HUES6 (cell line): ENCODE measurements around the gene TRIP10.
"Not testable (repeated sequence)": the region's sequence is repeated elsewhere in the genome, so short reads cannot be mapped to it uniquely, and the experiment has no call there.

Experiments
- H3K27ac ChIP-seq: 2 replicates; pipeline ENCODE4 v1.7.0; 2013; ENCODE audit warnings: low read depth, mild to moderate bottlenecking, low read length, inconsistent platforms
- H3K27me3 ChIP-seq: 2 replicates; pipeline ENCODE4 v1.6.1; 2013; ENCODE audit warnings: low read length; ENCODE audit not compliant: control insufficient read depth, insufficient read depth
- H3K36me3 ChIP-seq: 2 replicates; pipeline ENCODE4 v1.6.1; 2013; ENCODE audit warnings: low read length; ENCODE audit not compliant: control insufficient read depth, insufficient read depth
- H3K4me1 ChIP-seq: 2 replicates; pipeline ENCODE4 v1.6.1; 2013; ENCODE audit warnings: low read length; ENCODE audit not compliant: control insufficient read depth, insufficient read depth
- H3K4me3 ChIP-seq: 2 replicates; pipeline ENCODE4 v1.5.1; 2013; ENCODE audit warnings: low read depth, low read length
- H3K9ac ChIP-seq: one replicate; pipeline ENCODE4 v1.6.1; 2013; ENCODE audit warnings: mild to moderate bottlenecking, low read length
- H3K9me3 ChIP-seq: 2 replicates; pipeline ENCODE4 v1.6.1; 2013; ENCODE audit warnings: low read depth, low read length; ENCODE audit not compliant: control insufficient read depth, insufficient read depth

TRIP10 gene

DNA sequence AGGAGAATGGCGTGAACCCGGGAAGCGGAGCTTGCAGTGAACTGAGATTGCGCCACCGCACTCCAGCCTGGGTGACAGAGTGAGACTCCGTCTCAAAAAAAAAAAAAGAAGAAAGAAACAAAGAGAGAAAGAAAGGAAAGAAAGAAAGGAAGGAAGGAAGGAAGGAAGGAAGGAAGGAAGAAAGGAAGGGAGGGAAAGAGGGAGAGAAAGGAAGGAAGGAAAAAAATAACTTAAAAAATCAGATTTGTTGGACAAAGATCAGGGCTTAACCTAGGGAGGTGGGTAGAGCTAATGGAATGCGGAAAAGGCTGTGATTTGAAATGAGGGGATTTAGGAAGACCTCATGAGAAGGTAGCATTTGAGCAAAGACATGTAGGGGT, 32.2 kb downstream of the TRIP10 start:
- H3K36me3 ChIP-seq, H3K27ac ChIP-seq, H3K9me3 ChIP-seq, H3K4me3 ChIP-seq, H3K27me3 ChIP-seq, H3K9ac ChIP-seq: not testable (repeated sequence)
- peaks cover 12% of the 10 kb centered on the region; the same call in 1 of the 2 replicates for H3K4me1 ChIP-seq

- no peaks in the 10 kb centered on the region for H3K9me3 ChIP-seq
- H3K27ac ChIP-seq = no peak within 1 kb of the TSS
- no peaks in the 10 kb centered on the region for H3K27me3 ChIP-seq
- no peak within 1 kb of the TSS for H3K9ac ChIP-seq
- no peaks in the 10 kb centered on the region for H3K36me3 ChIP-seq
- no peak within 1 kb of the TSS for H3K4me3 ChIP-seq
- H3K4me1 ChIP-seq = peaks cover 11% of the 10 kb centered on the region; the same call in 1 of the 2 replicates
Observed at GRCh38 chr19:6772028-6772865, 32.8 kb downstream of the TRIP10 start, which contains the start of gene VAV1. Gene VAV1 (plus strand): TSS chr19:6772708. CDS start chr19:6772808, 100 bp downstream.

DNA sequence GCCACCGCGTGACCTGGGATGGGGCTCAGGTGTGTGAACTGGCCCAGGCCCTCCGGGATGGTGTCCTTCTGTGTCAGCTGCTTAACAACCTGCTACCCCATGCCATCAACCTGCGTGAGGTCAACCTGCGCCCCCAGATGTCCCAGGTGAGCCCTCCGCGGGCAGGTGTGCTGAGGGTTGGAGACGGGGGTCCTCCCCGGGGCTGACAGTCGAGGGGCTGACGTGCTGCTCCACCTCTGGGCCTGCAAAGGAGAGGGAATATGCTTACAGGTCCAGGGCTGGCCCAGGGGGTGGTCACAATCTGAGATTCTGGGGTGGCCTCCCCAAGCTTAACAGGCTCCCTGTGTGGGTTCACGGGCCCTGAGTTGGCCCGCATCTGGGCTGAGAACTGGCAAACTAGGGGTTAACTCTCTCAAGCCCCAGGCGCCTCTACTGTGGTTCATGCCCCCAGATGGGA, 33.4 kb downstream of the TRIP10 start:
- Histone ChIP-seq H3K9me3 (no peaks in the 10 kb centered on the region), H3K27me3 (no peaks in the 10 kb centered on the region), H3K4me3 (no peak overlapping the region), H3K27ac (no peak overlapping the region), H3K9ac (no peak overlapping the region), H3K36me3 (no peaks in the 10 kb centered on the region), H3K4me1 (peaks cover 11% of the 10 kb centered on the region; the same call in 1 of the 2 replicates)

- no peaks in the 10 kb centered on the region for H3K36me3 ChIP-seq
- H3K4me1 ChIP-seq = peaks cover 11% of the 10 kb centered on the region; the same call in 1 of the 2 replicates
- no peak overlapping the region for H3K27ac ChIP-seq
- no peaks in the 10 kb centered on the region for H3K27me3 ChIP-seq
- no peak overlapping the region for H3K4me3 ChIP-seq
- H3K9ac ChIP-seq = no peak overlapping the region
- H3K9me3 ChIP-seq = no peaks in the 10 kb centered on the region
Observed at GRCh38 chr19:6773323-6773931, 33.9 kb downstream of the TRIP10 start.

GRCh38 chr19:6774821-6775707, 35.6 kb downstream of the TRIP10 start:
- Histone ChIP-seq H3K36me3 (no peaks in the 10 kb centered on the region), H3K27me3 (no peaks in the 10 kb centered on the region), H3K4me1 (peaks cover 8% of the 10 kb centered on the region; the same call in 1 of the 2 replicates), H3K9ac (no peak overlapping the region), H3K27ac (no peak overlapping the region), H3K9me3 (no peaks in the 10 kb centered on the region), H3K4me3 (no peak overlapping the region)

DNA sequence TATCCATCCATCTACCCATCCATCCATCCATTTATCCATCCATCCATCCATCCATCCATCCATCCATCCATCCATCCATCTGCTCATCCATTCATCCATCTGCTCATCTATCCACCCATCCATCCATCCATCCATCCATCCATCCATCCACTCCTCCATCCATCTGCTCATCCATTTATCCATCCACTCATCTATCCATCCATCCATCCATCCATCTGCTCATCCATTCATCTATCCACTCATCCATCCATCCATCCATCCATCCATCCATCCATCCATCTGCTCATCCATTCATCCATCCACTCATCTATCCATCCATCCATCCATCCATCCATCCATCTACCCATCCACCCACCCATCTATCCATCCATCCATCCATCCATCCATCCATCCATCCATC, 36.6 kb downstream of the TRIP10 start:
- not testable (repeated sequence) for H3K4me3 ChIP-seq, H3K9ac ChIP-seq, H3K27ac ChIP-seq, H3K4me1 ChIP-seq, H3K36me3 ChIP-seq, H3K27me3 ChIP-seq, H3K9me3 ChIP-seq

GRCh38 chr19:6776999-6777398, 37.5 kb downstream of the TRIP10 start:
- H3K36me3 ChIP-seq = no peaks in the 10 kb centered on the region
- H3K9me3 ChIP-seq = no peaks in the 10 kb centered on the region
- no peak overlapping the region for H3K9ac ChIP-seq
- H3K4me3 ChIP-seq = no peak overlapping the region
- no peaks in the 10 kb centered on the region for H3K27me3 ChIP-seq
- no peak overlapping the region for H3K27ac ChIP-seq
- peaks cover 8% of the 10 kb centered on the region; the same call in 1 of the 2 replicates for H3K4me1 ChIP-seq

DNA sequence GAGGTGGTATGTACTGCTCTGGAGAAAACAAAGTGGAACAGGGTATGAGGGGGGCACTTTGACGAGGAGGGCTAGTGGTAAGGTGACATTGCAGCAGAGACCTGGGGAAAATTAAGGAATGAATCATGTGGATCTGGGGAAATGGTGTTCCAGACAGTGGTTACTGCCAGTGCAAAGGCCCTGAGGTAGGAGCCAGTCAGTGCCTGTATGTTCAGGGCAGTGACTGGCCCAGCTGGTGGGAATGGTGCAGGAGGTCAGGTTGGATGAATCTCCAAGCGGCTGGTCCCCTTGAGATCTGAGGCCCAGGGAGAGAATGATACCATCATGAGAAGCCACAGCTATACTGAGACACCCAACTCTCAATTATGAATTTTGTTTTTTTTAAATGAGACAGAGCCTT, 38.0 kb downstream of the TRIP10 start:
- H3K27ac ChIP-seq = no peak overlapping the region
- no peaks in the 10 kb centered on the region for H3K36me3 ChIP-seq

GRCh38 chr19:6778386-6778785, 38.9 kb downstream of the TRIP10 start:
- H3K4me1 ChIP-seq = peaks cover 2% of the 10 kb centered on the region; the same call in 1 of the 2 replicates
- no peaks in the 10 kb centered on the region for H3K36me3 ChIP-seq
- no peak overlapping the region for H3K27ac ChIP-seq
- no peak overlapping the region for H3K4me3 ChIP-seq
- H3K27me3 ChIP-seq = no peaks in the 10 kb centered on the region
- no peak overlapping the region for H3K9ac ChIP-seq
- no peaks in the 10 kb centered on the region for H3K9me3 ChIP-seq

More for the DNA sequence above, 38.0 kb downstream of the TRIP10 start:
- H3K27me3 ChIP-seq = no peaks in the 10 kb centered on the region
- no peaks in the 10 kb centered on the region for H3K9me3 ChIP-seq
- no peak overlapping the region for H3K4me3 ChIP-seq
- peaks cover 8% of the 10 kb centered on the region; the same call in 1 of the 2 replicates for H3K4me1 ChIP-seq
- H3K9ac ChIP-seq = no peak overlapping the region

- Histone ChIP-seq H3K4me3 (no peak overlapping the region), H3K9ac (no peak overlapping the region), H3K9me3 (no peaks in the 10 kb centered on the region), H3K27me3 (no peaks in the 10 kb centered on the region), H3K27ac (no peak overlapping the region), H3K4me1 (no peaks in the 10 kb centered on the region), H3K36me3 (no peaks in the 10 kb centered on the region)
Observed at GRCh38 chr19:6779206-6779605, 39.7 kb downstream of the TRIP10 start.
